ENCODE measurements around the gene PRKN.
A peak's percentile ranks its signal among the peaks of the same experiment; 100 is the strongest.

PRKN gene

DNA sequence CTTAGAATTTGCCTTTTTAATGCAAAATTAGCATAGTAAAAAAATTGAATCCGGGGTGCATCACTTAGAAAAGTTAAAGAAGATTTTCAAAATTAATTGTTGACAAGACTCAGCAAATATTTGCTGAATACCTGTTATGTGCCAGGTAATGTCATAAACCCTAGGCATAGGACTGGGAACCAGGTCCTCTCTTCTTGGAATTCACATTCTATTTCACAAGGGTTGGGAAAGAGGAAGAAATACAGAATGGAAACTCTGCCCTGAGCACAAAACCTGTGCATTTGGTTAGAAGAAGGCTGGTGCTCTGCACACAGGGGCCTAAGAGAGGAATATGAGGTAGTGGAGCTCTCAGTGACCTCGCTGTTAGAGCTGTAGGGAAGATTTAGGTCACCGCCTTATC lies 879.9 kb downstream of the PRKN start:
- TF ChIP-seq, protein P1, sequence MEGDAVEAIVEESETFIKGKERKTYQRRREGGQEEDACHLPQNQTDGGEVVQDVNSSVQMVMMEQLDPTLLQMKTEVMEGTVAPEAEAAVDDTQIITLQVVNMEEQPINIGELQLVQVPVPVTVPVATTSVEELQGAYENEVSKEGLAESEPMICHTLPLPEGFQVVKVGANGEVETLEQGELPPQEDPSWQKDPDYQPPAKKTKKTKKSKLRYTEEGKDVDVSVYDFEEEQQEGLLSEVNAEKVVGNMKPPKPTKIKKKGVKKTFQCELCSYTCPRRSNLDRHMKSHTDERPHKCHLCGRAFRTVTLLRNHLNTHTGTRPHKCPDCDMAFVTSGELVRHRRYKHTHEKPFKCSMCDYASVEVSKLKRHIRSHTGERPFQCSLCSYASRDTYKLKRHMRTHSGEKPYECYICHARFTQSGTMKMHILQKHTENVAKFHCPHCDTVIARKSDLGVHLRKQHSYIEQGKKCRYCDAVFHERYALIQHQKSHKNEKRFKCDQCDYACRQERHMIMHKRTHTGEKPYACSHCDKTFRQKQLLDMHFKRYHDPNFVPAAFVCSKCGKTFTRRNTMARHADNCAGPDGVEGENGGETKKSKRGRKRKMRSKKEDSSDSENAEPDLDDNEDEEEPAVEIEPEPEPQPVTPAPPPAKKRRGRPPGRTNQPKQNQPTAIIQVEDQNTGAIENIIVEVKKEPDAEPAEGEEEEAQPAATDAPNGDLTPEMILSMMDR (IDR thresholded peaks at IDR 0.05) = no peak
- no peak for DNase-seq
- Mint-ChIP-seq H3K4me1 (peaks cover 10% of the 10 kb centered on the region), H3K27ac (peak overlapping the region; percentile 57), H3K36me3 (ENCODE audit: low read depth) (no peaks in the 10 kb centered on the region), H3K9me3 (no peaks in the 10 kb centered on the region), H3K27me3 (ENCODE audit: low read depth, poor library complexity) (no peaks in the 10 kb centered on the region), H3K4me3 (no peak overlapping the region)

DNA sequence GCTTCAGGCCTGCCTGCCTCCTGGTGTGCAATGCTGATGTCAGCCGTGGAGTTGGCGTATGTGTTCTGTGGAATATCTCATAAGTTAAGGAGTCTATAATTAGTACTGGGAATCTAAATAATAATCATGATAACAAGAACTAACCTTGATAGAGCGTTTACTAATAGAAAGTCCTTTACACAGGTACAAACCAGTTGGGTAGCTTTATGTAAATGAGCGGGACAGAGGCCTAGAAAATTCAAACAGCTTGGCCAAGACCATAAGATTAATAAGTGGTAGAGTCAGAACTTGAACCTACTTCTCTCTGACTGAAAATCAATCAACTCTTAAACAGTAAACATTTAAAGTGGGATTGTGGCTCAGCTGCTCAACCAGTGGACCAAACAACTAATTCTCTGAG lies 882.8 kb downstream of the PRKN start:
- TF ChIP-seq, protein P1 (IDR thresholded peaks at IDR 0.05) = no peak
- no peak overlapping the region for H3K27ac Mint-ChIP-seq
- no peaks in the 10 kb centered on the region for H3K27me3 Mint-ChIP-seq (ENCODE audit: low read depth, poor library complexity)
- no peak overlapping the region for H3K4me3 Mint-ChIP-seq
- H3K9me3 Mint-ChIP-seq = no peaks in the 10 kb centered on the region
- peaks cover 15% of the 10 kb centered on the region for H3K4me1 Mint-ChIP-seq
- H3K36me3 Mint-ChIP-seq (ENCODE audit: low read depth) = no peaks in the 10 kb centered on the region
- no peak for DNase-seq

DNA sequence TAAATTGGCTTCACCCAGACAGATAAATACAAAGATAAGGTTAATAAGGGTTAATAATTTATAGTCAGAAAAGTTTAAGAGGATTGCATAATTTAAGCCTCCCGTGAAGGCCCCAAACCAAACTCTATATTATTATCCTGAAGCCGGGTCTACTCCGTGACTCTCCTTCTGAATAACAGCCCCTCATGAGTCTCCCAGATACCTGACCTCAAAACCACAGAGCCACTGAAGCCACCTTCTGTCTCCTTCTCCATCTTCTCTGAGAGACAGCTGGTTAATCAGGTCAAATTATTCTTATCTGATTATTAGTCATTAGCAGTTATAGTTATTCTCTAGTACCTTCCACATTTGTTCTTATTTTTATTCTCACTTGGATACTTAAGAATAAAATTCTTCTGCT lies 884.5 kb downstream of the PRKN start:
- no peak for DNase-seq
- Mint-ChIP-seq H3K4me3 (no peak overlapping the region), H3K27ac (peak overlapping the region; percentile 48), H3K9me3 (no peaks in the 10 kb centered on the region), H3K27me3 (ENCODE audit: low read depth, poor library complexity) (peaks cover 2% of the 10 kb centered on the region), H3K4me1 (peaks cover 30% of the 10 kb centered on the region), H3K36me3 (ENCODE audit: low read depth) (no peaks in the 10 kb centered on the region)
- TF ChIP-seq, protein P1 (IDR thresholded peaks at IDR 0.05) = no peak

DNA sequence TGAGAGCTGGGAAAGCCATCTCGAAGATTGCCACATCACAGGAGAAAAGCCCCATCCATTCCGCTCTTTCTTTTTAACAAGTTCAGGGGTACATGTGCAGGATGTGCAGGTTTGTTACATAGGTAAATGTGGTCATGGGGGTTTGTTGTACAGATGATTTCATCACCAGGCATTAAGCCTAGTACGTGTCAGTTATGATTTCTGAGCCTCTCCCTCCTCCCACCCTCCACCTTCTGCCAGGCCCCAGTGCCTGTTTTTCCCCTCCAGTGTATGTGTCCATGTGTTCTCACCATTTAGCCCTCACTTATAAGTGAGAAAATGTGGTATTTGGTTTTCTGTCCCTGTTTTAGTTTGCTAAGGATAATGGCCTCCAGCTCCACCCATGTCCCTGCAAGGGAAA lies 887.2 kb downstream of the PRKN start:
- H3K36me3 Mint-ChIP-seq (ENCODE audit: low read depth) = no peaks in the 10 kb centered on the region
- H3K4me1 Mint-ChIP-seq = peaks cover 50% of the 10 kb centered on the region
- DNase-seq = no peak
- no peak overlapping the region for H3K4me3 Mint-ChIP-seq
- no peaks in the 10 kb centered on the region for H3K9me3 Mint-ChIP-seq
- no peak overlapping the region for H3K27ac Mint-ChIP-seq
- TF ChIP-seq, protein P1 (IDR thresholded peaks at IDR 0.05) = no peak
- peaks cover 6% of the 10 kb centered on the region for H3K27me3 Mint-ChIP-seq (ENCODE audit: low read depth, poor library complexity)

DNA sequence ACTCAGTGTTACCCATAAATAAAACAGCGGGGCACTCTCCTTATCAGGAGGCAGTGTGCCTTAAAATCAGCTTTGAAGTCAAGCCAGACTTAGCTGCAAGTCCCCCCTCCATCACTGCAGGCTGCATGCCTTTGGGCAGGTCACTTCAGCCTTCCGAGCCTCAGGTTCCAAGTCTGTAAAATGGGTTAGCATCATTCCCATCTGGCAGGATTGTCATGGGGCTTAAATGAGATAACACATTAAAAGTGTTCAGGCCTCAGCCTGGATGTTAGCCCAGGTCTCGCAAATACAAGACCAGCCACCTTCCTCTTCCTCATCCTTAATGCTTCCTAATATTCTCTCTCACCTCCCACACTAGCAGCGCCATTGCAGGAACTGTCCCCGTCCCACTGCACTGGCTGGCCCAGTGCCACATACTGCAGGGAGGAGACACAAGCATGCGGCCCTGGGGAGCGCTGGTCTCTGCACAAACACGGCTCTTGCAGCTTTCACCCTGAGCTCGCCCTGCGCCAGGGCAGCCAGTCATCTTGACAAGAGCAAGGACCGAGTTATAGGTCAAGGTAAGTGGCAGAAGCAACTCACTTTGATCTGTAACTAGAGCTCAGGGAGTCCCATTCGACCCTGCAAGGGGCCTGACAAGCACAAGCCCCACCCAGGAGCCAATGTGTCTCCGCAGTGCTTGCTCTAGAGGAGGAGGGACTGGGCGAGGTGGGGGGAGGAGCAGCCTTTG lies 889.1 kb downstream of the PRKN start:
- peaks cover 69% of the 10 kb centered on the region for H3K4me1 Mint-ChIP-seq
- peak; percentile 42 for DNase-seq
- TF ChIP-seq, protein P1 (IDR thresholded peaks at IDR 0.05) = no peak
- no peaks in the 10 kb centered on the region for H3K9me3 Mint-ChIP-seq
- no peaks in the 10 kb centered on the region for H3K36me3 Mint-ChIP-seq (ENCODE audit: low read depth)
- H3K27me3 Mint-ChIP-seq (ENCODE audit: low read depth, poor library complexity) = peaks cover 9% of the 10 kb centered on the region
- no peak overlapping the region for H3K27ac Mint-ChIP-seq
- H3K4me3 Mint-ChIP-seq = peak overlapping the region; percentile 63

DNA sequence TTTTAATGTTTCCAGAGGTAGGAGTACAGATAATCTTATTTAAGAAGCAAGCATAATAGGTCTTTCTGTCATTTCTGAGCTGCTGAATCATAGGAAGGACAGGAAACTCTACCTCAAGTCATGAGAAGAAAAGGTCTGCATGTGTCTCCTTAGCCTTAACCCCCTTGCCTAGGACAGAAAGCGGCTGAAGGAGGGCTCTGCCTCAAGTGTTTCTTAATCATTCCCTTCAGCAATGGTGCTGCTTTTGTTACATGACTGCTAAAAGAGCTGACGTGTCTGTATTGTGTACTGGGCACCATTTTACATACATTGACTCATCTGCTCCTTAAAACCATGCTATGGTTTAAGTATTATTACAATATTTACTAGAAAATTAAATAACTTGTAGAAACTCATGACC lies 889.7 kb downstream of the PRKN start:
- Mint-ChIP-seq H3K4me3 (no peak overlapping the region), H3K27ac (no peak overlapping the region), H3K27me3 (ENCODE audit: low read depth, poor library complexity) (peaks cover 9% of the 10 kb centered on the region), H3K4me1 (peaks cover 71% of the 10 kb centered on the region), H3K9me3 (no peaks in the 10 kb centered on the region), H3K36me3 (ENCODE audit: low read depth) (no peaks in the 10 kb centered on the region)
- TF ChIP-seq, protein P1 (IDR thresholded peaks at IDR 0.05) = no peak
- DNase-seq = no peak

All from nephron progenitor cell (in vitro differentiated cells).